ENCODE measurements around the gene DGLUCY. TPM values are rescaled to one million over a fixed set of nuclear protein-coding genes. Genes with fewer than 3 reads are reported as not detected.

DGLUCY gene
- total and polyA plus RNA-seq, 4 donors, result 17.9 to 58.1 (median 24.9) TPM

DNA sequence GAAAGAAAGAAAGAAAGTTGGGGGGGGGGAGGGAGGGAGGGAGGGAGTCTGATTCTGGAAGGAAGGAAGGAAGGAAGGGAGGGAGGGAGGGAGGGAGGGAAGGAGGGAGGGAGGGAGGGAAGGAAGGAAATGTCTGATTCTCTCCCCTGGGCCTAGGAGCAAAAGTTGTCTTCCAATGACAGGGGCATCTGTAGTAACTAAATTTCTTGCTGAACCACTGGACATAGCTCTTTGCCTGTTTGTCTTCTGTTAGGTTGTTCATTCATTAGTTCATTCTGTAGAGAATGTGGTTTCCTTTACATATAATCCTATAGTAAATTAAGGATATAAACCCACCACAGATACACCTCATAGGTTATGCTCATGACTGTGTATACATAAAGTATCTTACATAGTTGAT lies 70.7 kb downstream of the DGLUCY start:
- no peaks in the 10 kb centered on the region for H3K4me1 ChIP-seq (ENCODE audit: control insufficient read depth in 4 of 4, insufficient read depth in 4 of 4, low read length in 3 of 4)
- H3K9me3 ChIP-seq (ENCODE audit: control insufficient read depth in 4 of 4, low read length in 3 of 4), result no peaks in the 10 kb centered on the region
- H3K27me3 ChIP-seq (ENCODE audit: control insufficient read depth in 4 of 4, insufficient read depth in 4 of 4, low read length in 3 of 4), result no peaks in the 10 kb centered on the region
- H3K27ac ChIP-seq (ENCODE audit: low read depth in 1 of 2, low read length in 2 of 2), result no peak overlapping the region
- no peak for DNase-seq (ENCODE audit: low spot score)
- no peak overlapping the region for H3K4me3 ChIP-seq (ENCODE audit: low read depth in 1 of 3, low read length in 3 of 3)
- H3K36me3 ChIP-seq (ENCODE audit: control insufficient read depth in 4 of 4, insufficient read depth in 3 of 4, low read depth in 1 of 4, low read length in 3 of 4), result peaks cover 22 to 66% (median 53%) of the 10 kb centered on the region in 4 donors
- TF ChIP-seq, protein P1, sequence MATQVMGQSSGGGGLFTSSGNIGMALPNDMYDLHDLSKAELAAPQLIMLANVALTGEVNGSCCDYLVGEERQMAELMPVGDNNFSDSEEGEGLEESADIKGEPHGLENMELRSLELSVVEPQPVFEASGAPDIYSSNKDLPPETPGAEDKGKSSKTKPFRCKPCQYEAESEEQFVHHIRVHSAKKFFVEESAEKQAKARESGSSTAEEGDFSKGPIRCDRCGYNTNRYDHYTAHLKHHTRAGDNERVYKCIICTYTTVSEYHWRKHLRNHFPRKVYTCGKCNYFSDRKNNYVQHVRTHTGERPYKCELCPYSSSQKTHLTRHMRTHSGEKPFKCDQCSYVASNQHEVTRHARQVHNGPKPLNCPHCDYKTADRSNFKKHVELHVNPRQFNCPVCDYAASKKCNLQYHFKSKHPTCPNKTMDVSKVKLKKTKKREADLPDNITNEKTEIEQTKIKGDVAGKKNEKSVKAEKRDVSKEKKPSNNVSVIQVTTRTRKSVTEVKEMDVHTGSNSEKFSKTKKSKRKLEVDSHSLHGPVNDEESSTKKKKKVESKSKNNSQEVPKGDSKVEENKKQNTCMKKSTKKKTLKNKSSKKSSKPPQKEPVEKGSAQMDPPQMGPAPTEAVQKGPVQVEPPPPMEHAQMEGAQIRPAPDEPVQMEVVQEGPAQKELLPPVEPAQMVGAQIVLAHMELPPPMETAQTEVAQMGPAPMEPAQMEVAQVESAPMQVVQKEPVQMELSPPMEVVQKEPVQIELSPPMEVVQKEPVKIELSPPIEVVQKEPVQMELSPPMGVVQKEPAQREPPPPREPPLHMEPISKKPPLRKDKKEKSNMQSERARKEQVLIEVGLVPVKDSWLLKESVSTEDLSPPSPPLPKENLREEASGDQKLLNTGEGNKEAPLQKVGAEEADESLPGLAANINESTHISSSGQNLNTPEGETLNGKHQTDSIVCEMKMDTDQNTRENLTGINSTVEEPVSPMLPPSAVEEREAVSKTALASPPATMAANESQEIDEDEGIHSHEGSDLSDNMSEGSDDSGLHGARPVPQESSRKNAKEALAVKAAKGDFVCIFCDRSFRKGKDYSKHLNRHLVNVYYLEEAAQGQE (IDR thresholded peaks at IDR 0.05), result no peak
- TF ChIP-seq NR2F2 (IDR thresholded peaks at IDR 0.05) (no peak), RXRA (IDR thresholded peaks at IDR 0.05) (no peak), GABPA (IDR thresholded peaks at IDR 0.05 in 1 of 2, conservative IDR thresholded peaks at IDR 0.05 in 1 of 2) (no peak), FOXA2 (IDR thresholded peaks at IDR 0.05) (no peak)
- TF ChIP-seq, protein P2, sequence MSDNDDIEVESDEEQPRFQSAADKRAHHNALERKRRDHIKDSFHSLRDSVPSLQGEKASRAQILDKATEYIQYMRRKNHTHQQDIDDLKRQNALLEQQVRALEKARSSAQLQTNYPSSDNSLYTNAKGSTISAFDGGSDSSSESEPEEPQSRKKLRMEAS (IDR thresholded peaks at IDR 0.05), result no peak
- TF ChIP-seq, protein P3, sequence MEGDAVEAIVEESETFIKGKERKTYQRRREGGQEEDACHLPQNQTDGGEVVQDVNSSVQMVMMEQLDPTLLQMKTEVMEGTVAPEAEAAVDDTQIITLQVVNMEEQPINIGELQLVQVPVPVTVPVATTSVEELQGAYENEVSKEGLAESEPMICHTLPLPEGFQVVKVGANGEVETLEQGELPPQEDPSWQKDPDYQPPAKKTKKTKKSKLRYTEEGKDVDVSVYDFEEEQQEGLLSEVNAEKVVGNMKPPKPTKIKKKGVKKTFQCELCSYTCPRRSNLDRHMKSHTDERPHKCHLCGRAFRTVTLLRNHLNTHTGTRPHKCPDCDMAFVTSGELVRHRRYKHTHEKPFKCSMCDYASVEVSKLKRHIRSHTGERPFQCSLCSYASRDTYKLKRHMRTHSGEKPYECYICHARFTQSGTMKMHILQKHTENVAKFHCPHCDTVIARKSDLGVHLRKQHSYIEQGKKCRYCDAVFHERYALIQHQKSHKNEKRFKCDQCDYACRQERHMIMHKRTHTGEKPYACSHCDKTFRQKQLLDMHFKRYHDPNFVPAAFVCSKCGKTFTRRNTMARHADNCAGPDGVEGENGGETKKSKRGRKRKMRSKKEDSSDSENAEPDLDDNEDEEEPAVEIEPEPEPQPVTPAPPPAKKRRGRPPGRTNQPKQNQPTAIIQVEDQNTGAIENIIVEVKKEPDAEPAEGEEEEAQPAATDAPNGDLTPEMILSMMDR (IDR thresholded peaks at IDR 0.05; ENCODE audit: low read depth, low read length, missing input control), result no peak
- H3K9ac ChIP-seq (ENCODE audit: low read depth in 1 of 2, low read length in 2 of 2), result no peak overlapping the region

DNA sequence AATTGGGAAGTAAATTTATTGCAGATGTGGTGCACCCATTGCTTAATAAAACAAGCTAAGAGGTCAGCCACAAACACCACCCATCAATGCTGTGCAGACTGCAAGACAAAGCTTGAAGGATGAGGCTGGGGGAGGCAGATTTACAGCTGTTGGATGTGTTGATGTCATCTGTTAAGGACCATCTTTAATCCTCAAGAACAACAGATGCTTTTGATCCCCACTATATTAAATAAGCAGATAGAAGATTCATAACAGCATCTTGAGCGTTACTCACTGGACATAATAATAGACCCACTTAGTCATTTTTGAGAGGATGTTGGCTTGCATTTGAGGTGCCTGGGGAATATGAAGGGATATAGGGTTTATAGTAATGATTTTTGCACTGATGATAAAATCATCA lies 71.8 kb downstream of the DGLUCY start:
- Histone ChIP-seq H3K9ac (ENCODE audit: low read depth in 1 of 2, low read length in 2 of 2) (no peak overlapping the region), H3K9me3 (ENCODE audit: control insufficient read depth in 4 of 4, low read length in 3 of 4) (no peaks in the 10 kb centered on the region), H3K27me3 (ENCODE audit: control insufficient read depth in 4 of 4, insufficient read depth in 4 of 4, low read length in 3 of 4) (no peaks in the 10 kb centered on the region), H3K36me3 (ENCODE audit: control insufficient read depth in 4 of 4, insufficient read depth in 3 of 4, low read depth in 1 of 4, low read length in 3 of 4) (peaks cover 22 to 72% (median 55%) of the 10 kb centered on the region in 4 donors), H3K27ac (ENCODE audit: low read depth in 1 of 2, low read length in 2 of 2) (no peak overlapping the region), H3K4me3 (ENCODE audit: low read depth in 1 of 3, low read length in 3 of 3) (no peak overlapping the region), H3K4me1 (ENCODE audit: control insufficient read depth in 4 of 4, insufficient read depth in 4 of 4, low read length in 3 of 4) (no peaks in the 10 kb centered on the region)
- 94% methylated on average over 1 of the region's 1 CpG for WGBS
- DNase-seq (ENCODE audit: low spot score), result no peak
- TF ChIP-seq, protein P1 (IDR thresholded peaks at IDR 0.05), result no peak
- TF ChIP-seq EGR1 (IDR thresholded peaks at IDR 0.05; ENCODE audit: low read depth in 2 of 2) (no peak), FOXA1 (IDR thresholded peaks at IDR 0.05) (no peak), FOXA2 (IDR thresholded peaks at IDR 0.05) (no peak), TAF1 (conservative IDR thresholded peaks at IDR 0.05) (no peak)

Data from liver (tissue), 9 donors.